ENCODE results near the gene HIVEP3. TPM values are rescaled to one million over a fixed set of nuclear protein-coding genes. Genes with fewer than 3 reads are reported as not detected.
"Not testable (repeated sequence)": the region's sequence is repeated elsewhere in the genome, so short reads cannot be mapped to it uniquely, and the experiment has no call there.

HIVEP3 gene
- polyA plus RNA-seq, 1 of the 3 experiments (the other 2 are of a cell fraction): 6.4 TPM

GRCh38 chr1:41924911-41925310 is 6.2 kb upstream of the HIVEP3 start:
- POLR2A ChIA-PET: no interaction called here
- no peak for DNase-seq

DNA sequence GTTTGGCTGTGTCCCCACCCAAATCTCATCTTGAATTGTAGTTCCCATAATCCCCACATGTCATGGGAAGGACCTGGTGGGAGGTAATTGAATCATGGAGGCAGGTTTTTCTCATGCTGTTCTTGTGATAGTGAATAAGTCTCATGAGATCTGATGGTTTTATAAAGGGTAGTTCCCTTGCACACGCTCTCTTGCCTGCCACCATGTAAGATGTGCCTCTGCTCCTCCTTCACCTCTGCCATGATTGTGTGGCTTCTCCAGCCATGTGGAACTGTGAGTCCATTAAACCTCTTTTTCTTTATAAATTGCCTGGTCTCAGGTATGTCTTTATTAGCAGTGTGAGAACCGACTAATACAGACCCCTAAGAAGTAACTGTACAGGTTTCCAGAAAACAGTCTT is 2.5 kb upstream of the HIVEP3 start:
- CTCF ChIA-PET; H3K4me2 ChIP-seq; H3K9me2 ChIP-seq; H3K4me3 ChIP-seq (ENCODE audit: low read depth in 2 of 2, low read length in 1 of 2); H3K9ac ChIP-seq; H3K79me2 ChIP-seq (ENCODE audit: insufficient read depth); H3K27me3 ChIP-seq (ENCODE audit: insufficient read depth); H3K27ac ChIP-seq (ENCODE audit: low read depth in 2 of 2, low read length in 1 of 2); H2AFZ ChIP-seq (ENCODE audit: low read depth); DNase-seq; H3K36me3 ChIP-seq (replicated peaks in 1 of 2; ENCODE audit: control insufficient read depth in 1 of 2, insufficient read depth in 2 of 2, low read length in 1 of 2); POLR2A ChIA-PET; H4K20me1 ChIP-seq (ENCODE audit: insufficient read depth); H3K9me3 ChIP-seq: not testable (repeated sequence)
- peaks cover 22% of the 10 kb centered on the region for H3F3A ChIP-seq (replicated peaks; ENCODE audit: insufficient read depth)
- 100% methylated on average over 2 of the region's 2 CpGs for WGBS (ENCODE audit: low lambda C conversion rate)
- H3K4me1 ChIP-seq (ENCODE audit: control insufficient read depth in 1 of 2, insufficient read depth in 2 of 2, low read depth in 1 of 2, low read length in 1 of 2): peaks cover 26 to 28% of the 10 kb centered on the region in 2 experiments

More at GRCh38 chr1:41924911-41925310, 6.2 kb upstream of the HIVEP3 start:
- 72% methylated on average over 2 of the region's 2 CpGs for WGBS (ENCODE audit: low lambda C conversion rate)
- Histone ChIP-seq H3K4me3 (ENCODE audit: low read depth in 2 of 2, low read length in 1 of 2) (no peak overlapping the region), H3K36me3 (replicated peaks in 1 of 2; ENCODE audit: control insufficient read depth in 1 of 2, insufficient read depth in 2 of 2, low read length in 1 of 2) (no peaks in the 10 kb centered on the region), H3K27me3 (ENCODE audit: insufficient read depth) (no peaks in the 10 kb centered on the region), H3F3A (replicated peaks; ENCODE audit: insufficient read depth) (peaks cover 22% of the 10 kb centered on the region), H2AFZ (ENCODE audit: low read depth) (no peak overlapping the region), H3K79me2 (ENCODE audit: insufficient read depth) (no peaks in the 10 kb centered on the region), H4K20me1 (ENCODE audit: insufficient read depth) (no peaks in the 10 kb centered on the region), H3K9me2 (no peaks in the 10 kb centered on the region), H3K9ac (no peak overlapping the region), H3K9me3 (no peaks in the 10 kb centered on the region), H3K27ac (ENCODE audit: low read depth in 2 of 2, low read length in 1 of 2) (no peak overlapping the region), H3K4me2 (no peak overlapping the region), H3K4me1 (ENCODE audit: control insufficient read depth in 1 of 2, insufficient read depth in 2 of 2, low read depth in 1 of 2, low read length in 1 of 2) (peaks cover 2 to 6% of the 10 kb centered on the region in 2 experiments; a peak in 3 of 4 replicates)
- CTCF ChIA-PET: no interaction called here
- TF ChIP-seq NFIC (IDR thresholded peaks at IDR 0.05; ENCODE audit: borderline replicate concordance): no peak
- no peak for TF ChIP-seq ELF1 (IDR thresholded peaks at IDR 0.05)
- no peak for TF ChIP-seq FOXJ3 (CRISPR knock-in tag; IDR thresholded peaks at IDR 0.05)
- TF ChIP-seq MAX (IDR thresholded peaks at IDR 0.05; ENCODE audit: low read depth): no peak
- TF ChIP-seq NRF1 (IDR thresholded peaks at IDR 0.05; ENCODE audit: low read depth, low read length): no peak
- TF ChIP-seq RCOR1 (IDR thresholded peaks at IDR 0.05; ENCODE audit: low read length): no peak
- no peak for TF ChIP-seq EP300 (IDR thresholded peaks at IDR 0.05; ENCODE audit: borderline replicate concordance in 1 of 2, low read depth in 1 of 2, low read length in 1 of 2)
- no peak for TF ChIP-seq SIN3A (IDR thresholded peaks at IDR 0.05; ENCODE audit: borderline replicate concordance, low read depth, low read length)
- TF ChIP-seq FOSL2 (IDR thresholded peaks at IDR 0.05; ENCODE audit: borderline replicate concordance, low read depth): no peak
- no peak for TF ChIP-seq TAF1 (IDR thresholded peaks at IDR 0.05; ENCODE audit: borderline replicate concordance, low read depth, low read length)
- TF ChIP-seq, protein P1, sequence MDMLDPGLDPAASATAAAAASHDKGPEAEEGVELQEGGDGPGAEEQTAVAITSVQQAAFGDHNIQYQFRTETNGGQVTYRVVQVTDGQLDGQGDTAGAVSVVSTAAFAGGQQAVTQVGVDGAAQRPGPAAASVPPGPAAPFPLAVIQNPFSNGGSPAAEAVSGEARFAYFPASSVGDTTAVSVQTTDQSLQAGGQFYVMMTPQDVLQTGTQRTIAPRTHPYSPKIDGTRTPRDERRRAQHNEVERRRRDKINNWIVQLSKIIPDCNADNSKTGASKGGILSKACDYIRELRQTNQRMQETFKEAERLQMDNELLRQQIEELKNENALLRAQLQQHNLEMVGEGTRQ (IDR thresholded peaks at IDR 0.05; ENCODE audit: borderline replicate concordance, low read depth, low read length): no peak
- TF ChIP-seq IRF3 (IDR thresholded peaks at IDR 0.05; ENCODE audit: low read depth, low read length): no peak
- TF ChIP-seq, protein P2, sequence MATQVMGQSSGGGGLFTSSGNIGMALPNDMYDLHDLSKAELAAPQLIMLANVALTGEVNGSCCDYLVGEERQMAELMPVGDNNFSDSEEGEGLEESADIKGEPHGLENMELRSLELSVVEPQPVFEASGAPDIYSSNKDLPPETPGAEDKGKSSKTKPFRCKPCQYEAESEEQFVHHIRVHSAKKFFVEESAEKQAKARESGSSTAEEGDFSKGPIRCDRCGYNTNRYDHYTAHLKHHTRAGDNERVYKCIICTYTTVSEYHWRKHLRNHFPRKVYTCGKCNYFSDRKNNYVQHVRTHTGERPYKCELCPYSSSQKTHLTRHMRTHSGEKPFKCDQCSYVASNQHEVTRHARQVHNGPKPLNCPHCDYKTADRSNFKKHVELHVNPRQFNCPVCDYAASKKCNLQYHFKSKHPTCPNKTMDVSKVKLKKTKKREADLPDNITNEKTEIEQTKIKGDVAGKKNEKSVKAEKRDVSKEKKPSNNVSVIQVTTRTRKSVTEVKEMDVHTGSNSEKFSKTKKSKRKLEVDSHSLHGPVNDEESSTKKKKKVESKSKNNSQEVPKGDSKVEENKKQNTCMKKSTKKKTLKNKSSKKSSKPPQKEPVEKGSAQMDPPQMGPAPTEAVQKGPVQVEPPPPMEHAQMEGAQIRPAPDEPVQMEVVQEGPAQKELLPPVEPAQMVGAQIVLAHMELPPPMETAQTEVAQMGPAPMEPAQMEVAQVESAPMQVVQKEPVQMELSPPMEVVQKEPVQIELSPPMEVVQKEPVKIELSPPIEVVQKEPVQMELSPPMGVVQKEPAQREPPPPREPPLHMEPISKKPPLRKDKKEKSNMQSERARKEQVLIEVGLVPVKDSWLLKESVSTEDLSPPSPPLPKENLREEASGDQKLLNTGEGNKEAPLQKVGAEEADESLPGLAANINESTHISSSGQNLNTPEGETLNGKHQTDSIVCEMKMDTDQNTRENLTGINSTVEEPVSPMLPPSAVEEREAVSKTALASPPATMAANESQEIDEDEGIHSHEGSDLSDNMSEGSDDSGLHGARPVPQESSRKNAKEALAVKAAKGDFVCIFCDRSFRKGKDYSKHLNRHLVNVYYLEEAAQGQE (IDR thresholded peaks at IDR 0.05; ENCODE audit: low read depth, low read length): no peak
- TF ChIP-seq MEF2A (IDR thresholded peaks at IDR 0.05; ENCODE audit: borderline replicate concordance, low read depth): no peak
- TF ChIP-seq SMC3 (IDR thresholded peaks at IDR 0.05; ENCODE audit: low read depth, low read length): no peak
- no peak for TF ChIP-seq TCF12 (IDR thresholded peaks at IDR 0.05)
